ENCODE measurements around the gene OSTN.

OSTN gene

DNA sequence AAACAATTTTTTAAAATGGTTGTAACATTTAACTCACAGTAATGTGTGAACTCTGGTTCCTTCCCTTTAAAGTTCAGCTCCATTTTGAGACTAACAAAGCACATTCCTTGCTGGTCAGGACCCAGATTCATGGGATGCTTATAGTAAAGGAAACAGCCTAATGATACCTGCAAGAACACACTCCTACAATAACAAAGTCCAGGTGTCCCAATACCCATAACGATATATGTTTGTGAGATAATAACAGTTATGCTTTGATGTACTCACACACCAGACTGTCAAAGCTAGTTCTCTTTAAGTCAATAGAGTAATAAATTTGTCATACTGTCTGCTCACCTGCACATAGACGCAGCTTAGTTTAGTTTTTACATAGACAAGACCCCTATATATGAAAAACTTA lies 114.3 kb downstream of the OSTN start:
- H3K27ac ChIP-seq (ENCODE audit: extremely low read depth, low read depth, low read length), result no peak overlapping the region
- no peak for TF ChIP-seq ZSCAN30 (tag by site-specific recombination; IDR thresholded peaks at IDR 0.05)
- no peak for TF ChIP-seq ZBTB7A (tag by site-specific recombination; IDR thresholded peaks at IDR 0.05; ENCODE audit: low read depth)
- no peak for TF ChIP-seq ZNF174 (tag by site-specific recombination; IDR thresholded peaks at IDR 0.05)
- TF ChIP-seq ZBTB8A (tag by site-specific recombination; IDR thresholded peaks at IDR 0.05), result no peak
- no peak for TF ChIP-seq SP7 (tag by site-specific recombination; IDR thresholded peaks at IDR 0.05)
- TF ChIP-seq ZFHX2 (tag by site-specific recombination; conservative IDR thresholded peaks at IDR 0.05), result no peak
- no peak for TF ChIP-seq ZNF138 (tag by site-specific recombination; IDR thresholded peaks at IDR 0.05; ENCODE audit: borderline replicate concordance)
- TF ChIP-seq ZNF19 (tag by site-specific recombination; IDR thresholded peaks at IDR 0.05; ENCODE audit: low read depth), result no peak
- TF ChIP-seq MYNN (tag by site-specific recombination; IDR thresholded peaks at IDR 0.05; ENCODE audit: borderline replicate concordance), result no peak
- TF ChIP-seq ZNF843 (tag by site-specific recombination; IDR thresholded peaks at IDR 0.05), result no peak
- no peak for TF ChIP-seq ZBTB11 (tag by site-specific recombination; conservative IDR thresholded peaks at IDR 0.05; ENCODE audit: low read depth)
- no peak for TF ChIP-seq BCL11A (tag by site-specific recombination; IDR thresholded peaks at IDR 0.05; ENCODE audit: low read depth)
- TF ChIP-seq ZNF239 (tag by site-specific recombination; IDR thresholded peaks at IDR 0.05), result no peak
- TF ChIP-seq ZNF433 (tag by site-specific recombination; IDR thresholded peaks at IDR 0.05; ENCODE audit: low read depth), result no peak
- no peak for TF ChIP-seq ZNF670 (tag by site-specific recombination; IDR thresholded peaks at IDR 0.05; ENCODE audit: low read depth)
- TF ChIP-seq INSM2 (tag by site-specific recombination; IDR thresholded peaks at IDR 0.05), result no peak
- TF ChIP-seq, protein P1, sequence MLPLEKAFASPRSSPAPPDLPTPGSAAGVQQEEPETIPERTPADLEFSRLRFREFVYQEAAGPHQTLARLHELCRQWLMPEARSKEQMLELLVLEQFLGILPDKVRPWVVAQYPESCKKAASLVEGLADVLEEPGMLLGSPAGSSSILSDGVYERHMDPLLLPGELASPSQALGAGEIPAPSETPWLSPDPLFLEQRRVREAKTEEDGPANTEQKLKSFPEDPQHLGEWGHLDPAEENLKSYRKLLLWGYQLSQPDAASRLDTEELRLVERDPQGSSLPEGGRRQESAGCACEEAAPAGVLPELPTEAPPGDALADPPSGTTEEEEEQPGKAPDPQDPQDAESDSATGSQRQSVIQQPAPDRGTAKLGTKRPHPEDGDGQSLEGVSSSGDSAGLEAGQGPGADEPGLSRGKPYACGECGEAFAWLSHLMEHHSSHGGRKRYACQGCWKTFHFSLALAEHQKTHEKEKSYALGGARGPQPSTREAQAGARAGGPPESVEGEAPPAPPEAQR (tag by site-specific recombination; IDR thresholded peaks at IDR 0.05), result no peak
- no peak for TF ChIP-seq BCL11B (tag by site-specific recombination; IDR thresholded peaks at IDR 0.05; ENCODE audit: low read depth)
- no peak for TF ChIP-seq ZNF692 (tag by site-specific recombination; IDR thresholded peaks at IDR 0.05)
- CTCF ChIA-PET, result no interaction called here
- no peaks in the 10 kb centered on the region for H3K4me1 ChIP-seq (ENCODE audit: control insufficient read depth, insufficient read depth, low read length)
- H3K4me3 ChIP-seq (ENCODE audit: low read depth, low read length), result no peak overlapping the region
- no peaks in the 10 kb centered on the region for H3K36me3 ChIP-seq (ENCODE audit: control insufficient read depth in 2 of 2, insufficient read depth in 1 of 2, low read length in 2 of 2)
- H3K9me3 ChIP-seq (ENCODE audit: control insufficient read depth, insufficient read depth, low read depth, low read length), result no peaks in the 10 kb centered on the region
- POLR2A ChIA-PET, result no interaction called here
